H1 (cell line): ENCODE data around the gene MLPH. TPM values are rescaled to one million over a fixed set of nuclear protein-coding genes. Genes with fewer than 3 reads are reported as not detected.

Experiments
- CTCF ChIA-PET: fragments of 300-600 bp; sonication (Branson Sonifier 250); formaldehyde crosslinking; loops from one replicate; lab custom pipeline; 2021; ENCODE audit not compliant: partially characterized antibody; lab: Charles Lee
- POLR2A ChIA-PET: fragments of 300-600 bp; sonication (Branson Sonifier 250); formaldehyde crosslinking; loops from one replicate; lab custom pipeline; 2021; ENCODE audit warnings: inconsistent platforms; ENCODE audit not compliant: partially characterized antibody; lab: Charles Lee
- DNase-seq, 2 experiments: peaks; one replicate each; pipeline versions ENCODE4 v3.0.0 to v3.0.0-alpha.2; 2010 to 2022; ENCODE audit warnings: low spot score in 2 of 2, low read depth in 1 of 2, mixed read lengths in 1 of 2
- FAIRE-seq: peaks from 2 replicates; lab custom pipeline; 2011; peaks lifted over from hg19 to GRCh38; lab: Jason Lieb, UNC
- H2AFZ ChIP-seq: 2 replicates; pipeline ENCODE4 v1.8.1; 2012; ENCODE audit warnings: low read length, inconsistent platforms
- H2AK5ac ChIP-seq: 2 replicates; pipeline ENCODE4 v1.6.1; 2013; ENCODE audit warnings: low read depth, low read length
- H2BK120ac ChIP-seq: replicated peaks from 2 replicates; pipeline ENCODE3; 2013; ENCODE audit warnings: low read depth, low read length, inconsistent platforms
- H2BK12ac ChIP-seq: 2 replicates; pipeline ENCODE4 v1.6.1; 2013; ENCODE audit warnings: low read depth, low read length
- H2BK15ac ChIP-seq: 2 replicates; pipeline ENCODE4 v1.6.1; 2013; ENCODE audit warnings: low read length
- H2BK20ac ChIP-seq: 2 replicates; pipeline ENCODE4 v1.6.1; 2013; ENCODE audit warnings: low read length
- H2BK5ac ChIP-seq: 2 replicates; pipeline ENCODE4 v1.6.1; 2013; ENCODE audit warnings: low read depth, low read length
- H3K14ac ChIP-seq: 2 replicates; pipeline ENCODE4 v1.6.1; 2013; ENCODE audit warnings: inconsistent platforms; ENCODE audit not compliant: insufficient read length
- H3K18ac ChIP-seq: 2 replicates; pipeline ENCODE4 v1.6.1; 2013; ENCODE audit warnings: low read length; ENCODE audit errors: extremely low read depth
- H3K23ac ChIP-seq: 2 replicates; pipeline ENCODE4 v1.6.1; 2013; ENCODE audit warnings: inconsistent platforms; ENCODE audit not compliant: insufficient read length
- H3K23me2 ChIP-seq: 2 replicates; pipeline ENCODE4 v1.6.1; 2013; ENCODE audit warnings: low read depth, low read length
- H3K27ac ChIP-seq: 2 replicates; pipeline ENCODE4 v1.6.1; 2011; ENCODE audit warnings: low read depth, low read length, inconsistent platforms
- H3K27me3 ChIP-seq, 4 experiments: replicated peaks in 1 of 4; 1 replicate in 1 of 4; 2 replicates in 3 of 4; pipeline versions ENCODE4 v1.6.1 to v1.8.1; 2011 to 2013; ENCODE audit warnings: low read length in 3 of 4, mild to moderate bottlenecking in 3 of 4, inconsistent platforms in 2 of 4, mixed read lengths in 2 of 4, moderate library complexity in 1 of 4; ENCODE audit not compliant: control insufficient read depth in 3 of 4, insufficient read depth in 3 of 4; ENCODE audit errors: extremely low read depth in 1 of 4
- H3K36me3 ChIP-seq, 4 experiments: 2 replicates each; pipeline versions ENCODE4 v1.6.1 to v1.8.1; 2011 to 2013; ENCODE audit warnings: mild to moderate bottlenecking in 4 of 4, low read length in 3 of 4, moderate library complexity in 2 of 4, control low read depth in 1 of 4, inconsistent platforms in 1 of 4; ENCODE audit not compliant: insufficient read depth in 4 of 4, control insufficient read depth in 2 of 4
- H3K4ac ChIP-seq: replicated peaks from 2 replicates; pipeline ENCODE3; 2013; ENCODE audit warnings: low read length, low read depth, mixed read lengths, inconsistent platforms; ENCODE audit not compliant: insufficient read length
- H3K4me1 ChIP-seq, 4 experiments: replicated peaks in 1 of 4; 1 replicate in 1 of 4; 2 replicates in 3 of 4; pipeline versions ENCODE4 v1.6.1 to v1.8.1; 2011 to 2013; ENCODE audit warnings: low read length in 3 of 4, inconsistent platforms in 2 of 4, mixed read lengths in 1 of 4; ENCODE audit not compliant: insufficient read depth in 4 of 4, control insufficient read depth in 3 of 4
- H3K4me2 ChIP-seq, 2 experiments: 2 replicates each; pipeline versions ENCODE4 v1.6.1 to v1.8.1; 2011 to 2013; ENCODE audit warnings: low read depth in 2 of 2, low read length in 2 of 2, control low read depth in 1 of 2, inconsistent platforms in 1 of 2, mild to moderate bottlenecking in 1 of 2; ENCODE audit not compliant: insufficient read depth in 1 of 2
- H3K4me3 ChIP-seq, 4 experiments: fragments of 200-600, 300-600 bp in 1 of 4; sonication (generic), shearing (Covaris generic), sonication (Bioruptor Twin) in 1 of 4; 2 replicates each; pipeline versions ENCODE4 v1.5.1 to v1.8.1; 2011 to 2016; ENCODE audit warnings: low read length in 4 of 4, low read depth in 3 of 4, control low read depth in 2 of 4, inconsistent platforms in 2 of 4, mild to moderate bottlenecking in 2 of 4, mixed read lengths in 1 of 4, moderate library complexity in 1 of 4; ENCODE audit not compliant: insufficient read depth in 2 of 4; ENCODE audit errors: extremely low read depth in 1 of 4
- H3K56ac ChIP-seq: replicated peaks from 2 replicates; pipeline ENCODE3; 2013; ENCODE audit warnings: low read depth, mild to moderate bottlenecking, mixed read lengths, low read length, inconsistent platforms; ENCODE audit not compliant: insufficient read length
- H3K79me1 ChIP-seq: 2 replicates; pipeline ENCODE4 v1.6.1; 2013; ENCODE audit warnings: low read depth, low read length, control low read depth
- H3K79me2 ChIP-seq, 2 experiments: 2 replicates each; pipeline versions ENCODE4 v1.6.1 to v1.8.1; 2012 to 2013; ENCODE audit warnings: low read length in 2 of 2, mild to moderate bottlenecking in 2 of 2, inconsistent platforms in 1 of 2; ENCODE audit not compliant: insufficient read depth in 2 of 2, control insufficient read depth in 1 of 2
- H3K9ac ChIP-seq, 4 experiments: replicated peaks in 1 of 4; 1 replicate in 1 of 4; 2 replicates in 3 of 4; pipeline versions ENCODE4 v1.6.1 to v1.8.1; 2011 to 2013; ENCODE audit warnings: low read depth in 3 of 4, low read length in 3 of 4, control low read depth in 2 of 4, mild to moderate bottlenecking in 2 of 4, moderate library complexity in 2 of 4, inconsistent platforms in 1 of 4; ENCODE audit errors: extremely low read depth in 1 of 4
- H3K9me3 ChIP-seq, 2 experiments: 2 replicates each; pipeline versions ENCODE4 v1.6.1 to v1.8.1; 2012 to 2013; ENCODE audit warnings: mild to moderate bottlenecking in 2 of 2, moderate library complexity in 2 of 2, control low read depth in 1 of 2, inconsistent platforms in 1 of 2, low read depth in 1 of 2, low read length in 1 of 2, mixed read lengths in 1 of 2; ENCODE audit not compliant: insufficient read depth in 2 of 2
- H4K20me1 ChIP-seq, 2 experiments: replicated peaks in 1 of 2; 2 replicates each; pipeline versions ENCODE3 to v1.8.1; 2011 to 2013; ENCODE audit warnings: inconsistent platforms in 2 of 2, low read length in 2 of 2, mild to moderate bottlenecking in 1 of 2; ENCODE audit not compliant: insufficient read depth in 2 of 2, control insufficient read depth in 1 of 2
- H4K5ac ChIP-seq: 2 replicates; pipeline ENCODE4 v1.6.1; 2013; ENCODE audit warnings: low read length, low read depth, mixed read lengths, inconsistent platforms; ENCODE audit not compliant: insufficient read length
- H4K8ac ChIP-seq: 2 replicates; pipeline ENCODE4 v1.8.0; 2013; ENCODE audit warnings: mild to moderate bottlenecking, moderate library complexity, low read length, inconsistent platforms; ENCODE audit not compliant: insufficient read depth; ENCODE audit errors: extremely low read depth
- H4K91ac ChIP-seq: replicated peaks from 2 replicates; pipeline ENCODE3; 2013; ENCODE audit warnings: low read length, mixed read lengths, inconsistent platforms; ENCODE audit not compliant: insufficient read length
- BACH1 ChIP-seq: IDR thresholded peaks from 2 replicates; pipeline ENCODE4 v1.6.1; 2012; ENCODE audit warnings: low read length, improper control_type of control experiment
- CHD1 ChIP-seq: IDR thresholded peaks from 2 replicates; pipeline ENCODE4 v1.6.1; 2012; ENCODE audit warnings: low read depth, low read length, improper control_type of control experiment
- CTBP2 ChIP-seq: IDR thresholded peaks from 2 replicates; pipeline ENCODE4 v1.7.0; 2011; ENCODE audit warnings: borderline replicate concordance, mild to moderate bottlenecking, moderate library complexity, mixed read lengths, low read length; ENCODE audit not compliant: insufficient read depth, insufficient read length
- EZH2 ChIP-seq: fragments of 200-600 bp; sonication (generic); IDR thresholded peaks from 2 replicates; pipeline ENCODE4 v1.7.1; 2012; ENCODE audit warnings: low read depth, mild to moderate bottlenecking, moderate library complexity, low read length, inconsistent platforms; ENCODE audit not compliant: severe bottlenecking
- FOSL1 ChIP-seq: IDR thresholded peaks from 2 replicates; pipeline ENCODE4 v1.6.1; 2011; ENCODE audit warnings: mild to moderate bottlenecking, low read depth, low read length, moderate library complexity; ENCODE audit not compliant: insufficient read depth
- NANOG ChIP-seq: IDR thresholded peaks from 2 replicates; pipeline ENCODE4 v1.6.1; 2011; ENCODE audit warnings: low read length, low read depth, mild to moderate bottlenecking, inconsistent platforms; ENCODE audit not compliant: insufficient read depth, poor library complexity, severe bottlenecking
- RAD21 ChIP-seq, 2 experiments: IDR thresholded peaks in 1 of 2; conservative IDR thresholded peaks in 1 of 2; 2 replicates each; pipeline ENCODE4 v1.6.1; 2011; ENCODE audit warnings: low read depth in 2 of 2, low read length in 2 of 2, improper control_type of control experiment in 1 of 2, inconsistent platforms in 1 of 2, mild to moderate bottlenecking in 1 of 2, moderate library complexity in 1 of 2
- SIX5 ChIP-seq: IDR thresholded peaks from 2 replicates; pipeline ENCODE4 v1.6.1; 2011; ENCODE audit warnings: mild to moderate bottlenecking, low read depth, low read length
- TEAD4 ChIP-seq: IDR thresholded peaks from 2 replicates; pipeline ENCODE4 v1.6.1; 2012; ENCODE audit warnings: low read depth, low read length, inconsistent platforms, mixed read lengths
- YY1 ChIP-seq: IDR thresholded peaks from 2 replicates; pipeline ENCODE4 v1.6.1; 2011; ENCODE audit warnings: low read depth, mild to moderate bottlenecking, low read length
- ZNF274 ChIP-seq: IDR thresholded peaks from 2 replicates; pipeline ENCODE4 v1.7.0; 2012; ENCODE audit warnings: low read length, borderline replicate concordance; ENCODE audit errors: extremely low read depth
- WGBS, 2 experiments: shearing (Covaris generic) in 1 of 2; methylation state at CpG; one replicate each; pipeline versions ENCODE4 v1.1.6 to v1.1.7; 2013 to 2015; ENCODE audit warnings: low lambda C conversion rate in 2 of 2, mixed read lengths in 2 of 2, inconsistent platforms in 1 of 2, low coverage in 1 of 2, missing lambda C conversion rate in 1 of 2; ENCODE audit not compliant: insufficient replicate concordance in 2 of 2, insufficient coverage in 1 of 2, insufficient read length in 1 of 2; ENCODE audit errors: extremely low coverage in 1 of 2, missing lambda C conversion rate in 1 of 2; 5-methylcytosine and 5-hydroxymethylcytosine counted together
- polyA plus RNA-seq, 7 experiments: library from polyadenylated mRNA; depleted of rRNA in 3 of 7; stranded (reverse) in 5 of 7; unstranded in 2 of 7; fragments of >200 nt in 5 of 7; fragments of 200-250 nt in 2 of 7; gene quantifications; 1 replicate in 5 of 7; 2 replicates in 1 of 7; 4 replicates in 1 of 7; pipeline versions ENCODE4 v1.2.1 to v1.2.3, GENCODE V29; 2011 to 2013; ENCODE audit warnings: missing spikeins in 2 of 7, mixed read lengths in 2 of 7
- total RNA-seq: library from RNA; stranded (reverse); fragmentation: NEBNext Ultra II Directional; extraction: Animal tissue kit (Norgen Biotek cat#: 25700); gene quantifications from 2 replicates; pipeline ENCODE4 v1.2.1, GENCODE V29; 2021

The MLPH gene
- total and polyA plus RNA-seq, 2 of the 8 experiments (the other 6 are each of a cell fraction or from before 2014, with no cell fraction given): 12.7 to 17.0 TPM

DNA sequence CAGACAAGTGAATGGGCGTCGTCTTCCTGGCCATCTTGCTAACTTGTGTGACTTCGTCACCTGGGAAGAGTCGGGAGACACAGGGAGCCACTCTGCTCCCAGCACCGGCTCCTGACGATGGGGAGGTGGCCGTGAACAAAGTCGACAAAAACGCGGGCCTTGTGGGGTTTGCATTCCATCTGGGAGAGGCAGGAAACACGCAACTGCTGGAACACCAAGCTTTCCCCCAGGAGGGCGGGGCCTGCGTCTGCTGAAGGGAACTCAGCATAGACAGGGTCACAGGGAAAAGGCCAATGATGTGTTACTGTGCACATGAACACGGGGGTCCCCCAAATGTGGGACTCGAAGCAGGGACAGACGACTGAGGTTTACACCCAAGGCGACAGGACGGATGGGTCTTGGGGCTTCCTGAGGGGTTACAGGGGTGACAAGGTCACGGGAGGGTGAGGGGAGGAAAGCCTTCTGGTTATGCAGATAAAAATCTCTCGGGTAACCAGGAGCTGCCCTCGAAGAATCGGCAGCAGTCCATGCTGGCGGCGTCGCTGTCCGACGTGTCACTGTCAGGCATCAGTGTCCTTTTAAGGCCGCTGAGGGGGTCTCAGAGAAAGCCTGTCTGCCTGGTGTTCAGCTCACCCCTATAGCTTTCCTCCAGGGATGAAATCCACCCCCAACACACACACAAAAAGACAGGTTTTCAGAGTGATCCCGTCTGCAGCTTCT, 51.1 kb downstream of the MLPH start:
- CTCF ChIA-PET: interaction anchor here (0.9 to 3.6 kb wide), 6 partner anchors 10 to 117 kb away, joined by 3 to 12 read pairs (median 4); no protein-coding TSS in a partner anchor
- no peak overlapping the region for H3K18ac ChIP-seq
- TF ChIP-seq ZNF274: no peak
- no peak for TF ChIP-seq CTBP2
- no peak for TF ChIP-seq TEAD4
- no peak for TF ChIP-seq YY1
- TF ChIP-seq EZH2: no peak
- TF ChIP-seq NANOG: no peak
- no peak for TF ChIP-seq FOSL1
- TF ChIP-seq RAD21 (IDR thresholded peaks at IDR 0.05 in 1 of 2, conservative IDR thresholded peaks at IDR 0.05 in 1 of 2; ENCODE audit: low read depth in 2 of 2, low read length in 2 of 2): no peak
- TF ChIP-seq BACH1: no peak
- TF ChIP-seq SIX5: no peak
- TF ChIP-seq CHD1: no peak

More for the DNA sequence above, 51.1 kb downstream of the MLPH start:
- Histone ChIP-seq H3K79me1 (no peaks in the 10 kb centered on the region), H3K14ac (no peak overlapping the region), H3K4me1 (no peaks in the 10 kb centered on the region; a peak in 1 of 7 replicates), H3K4me2 (no peak overlapping the region), H3K9ac (no peak overlapping the region), H3K9me3 (no peaks in the 10 kb centered on the region; a peak in 1 of 4 replicates), H2AK5ac (no peak overlapping the region), H2AFZ (no peak overlapping the region), H4K91ac (no peak overlapping the region), H3K4ac (no peak overlapping the region), H3K23ac (no peak overlapping the region), H2BK12ac (no peak overlapping the region), H4K5ac (no peak overlapping the region), H3K27ac (no peak overlapping the region), H4K8ac (peak overlapping the region; percentile 8; the same call in 1 of the 2 replicates), H3K23me2 (no peaks in the 10 kb centered on the region), H3K79me2 (no peaks in the 10 kb centered on the region), H3K56ac (no peak overlapping the region), H3K4me3 (no peak overlapping the region), H2BK120ac (no peak overlapping the region), H3K36me3 (no peaks in the 10 kb centered on the region), H3K27me3 (no peaks in the 10 kb centered on the region), H2BK20ac (no peak overlapping the region), H2BK15ac (no peak overlapping the region), H2BK5ac (no peak overlapping the region), H4K20me1 (peaks cover 0 to 2% of the 10 kb centered on the region in 2 experiments)
- FAIRE-seq (no peak), DNase-seq (no peak)
- 86% methylated on average over 27 of the region's 29 CpGs; no CpG with 5 or more reads in 1 of the 2 experiments for WGBS, 2 experiments
- POLR2A ChIA-PET: interaction anchor here (1.2 kb wide), 1 partner anchor 12 kb away, joined by 3 read pairs; no protein-coding TSS in a partner anchor
